Measurements from ENCODE around the gene BNC2. TPM values are rescaled to one million over a fixed set of nuclear protein-coding genes. Genes with fewer than 3 reads are reported as not detected.
"Not testable (repeated sequence)": the region's sequence is repeated elsewhere in the genome, so short reads cannot be mapped to it uniquely, and the experiment has no call there.

BNC2 gene
- total RNA-seq, 2 experiments from 2014 or later, result not detected

GRCh38 chr9:16501141-16501540 lies 369.3 kb downstream of the BNC2 start:
- DNase-seq (no peak), ATAC-seq (no peak)
- H3K27ac Mint-ChIP-seq, result no peak overlapping the region
- H3K27me3 Mint-ChIP-seq (ENCODE audit: low read depth), result no peaks in the 10 kb centered on the region
- no peaks in the 10 kb centered on the region for H3K36me3 Mint-ChIP-seq (ENCODE audit: low read depth)
- ChIA-PET CTCF (no interaction called here), POLR2A (no interaction called here)
- H3K4me3 Mint-ChIP-seq, result no peak overlapping the region
- H3K9me3 Mint-ChIP-seq (ENCODE audit: insufficient read depth), result no peaks in the 10 kb centered on the region
- no peaks in the 10 kb centered on the region for H3K4me1 Mint-ChIP-seq (ENCODE audit: low read depth)

- Mint-ChIP-seq H3K36me3 (ENCODE audit: low read depth) (no peaks in the 10 kb centered on the region), H3K4me1 (ENCODE audit: low read depth) (no peaks in the 10 kb centered on the region), H3K27me3 (ENCODE audit: low read depth) (no peaks in the 10 kb centered on the region), H3K27ac (no peak overlapping the region), H3K4me3 (no peak overlapping the region), H3K9me3 (ENCODE audit: insufficient read depth) (no peaks in the 10 kb centered on the region)
- ChIA-PET CTCF (no interaction called here), POLR2A (no interaction called here)
- ATAC-seq (no peak), DNase-seq (no peak)
Observed at GRCh38 chr9:16500386-16500785, 370.1 kb downstream of the BNC2 start.

GRCh38 chr9:16499892-16500291 lies 370.6 kb downstream of the BNC2 start:
- DNase-seq, result no peak
- H3K4me1 Mint-ChIP-seq (ENCODE audit: low read depth), result no peaks in the 10 kb centered on the region

GRCh38 chr9:16496908-16497307 lies 373.6 kb downstream of the BNC2 start:
- ChIA-PET POLR2A (no interaction called here), CTCF (no interaction called here)
- Mint-ChIP-seq H3K4me3 (no peak overlapping the region), H3K27me3 (ENCODE audit: low read depth) (no peaks in the 10 kb centered on the region), H3K4me1 (ENCODE audit: low read depth) (no peaks in the 10 kb centered on the region), H3K9me3 (ENCODE audit: insufficient read depth) (no peaks in the 10 kb centered on the region), H3K27ac (no peak overlapping the region), H3K36me3 (ENCODE audit: low read depth) (no peaks in the 10 kb centered on the region)
- ATAC-seq (no peak), DNase-seq (no peak)

More at GRCh38 chr9:16499892-16500291, 370.6 kb downstream of the BNC2 start:
- POLR2A ChIA-PET, result no interaction called here
- no peaks in the 10 kb centered on the region for H3K9me3 Mint-ChIP-seq (ENCODE audit: insufficient read depth)
- no peak overlapping the region for H3K4me3 Mint-ChIP-seq
- H3K27ac Mint-ChIP-seq, result no peak overlapping the region
- CTCF ChIA-PET, result no interaction called here
- no peak for ATAC-seq
- H3K36me3 Mint-ChIP-seq (ENCODE audit: low read depth), result no peaks in the 10 kb centered on the region
- H3K27me3 Mint-ChIP-seq (ENCODE audit: low read depth), result no peaks in the 10 kb centered on the region

GRCh38 chr9:16487915-16488314 lies 382.6 kb downstream of the BNC2 start:
- Mint-ChIP-seq H3K27ac (no peak overlapping the region), H3K36me3 (ENCODE audit: low read depth) (no peaks in the 10 kb centered on the region), H3K9me3 (ENCODE audit: insufficient read depth) (no peaks in the 10 kb centered on the region), H3K27me3 (ENCODE audit: low read depth) (no peaks in the 10 kb centered on the region), H3K4me1 (ENCODE audit: low read depth) (no peaks in the 10 kb centered on the region), H3K4me3 (no peak overlapping the region)
- ChIA-PET POLR2A (no interaction called here), CTCF (no interaction called here)
- DNase-seq, result no peak
- no peak for ATAC-seq

- ATAC-seq (no peak), DNase-seq (no peak)
- Mint-ChIP-seq H3K4me1 (ENCODE audit: low read depth) (no peaks in the 10 kb centered on the region), H3K9me3 (ENCODE audit: insufficient read depth) (no peaks in the 10 kb centered on the region), H3K27me3 (ENCODE audit: low read depth) (no peaks in the 10 kb centered on the region), H3K4me3 (no peak overlapping the region), H3K36me3 (ENCODE audit: low read depth) (no peaks in the 10 kb centered on the region), H3K27ac (no peak overlapping the region)
- ChIA-PET CTCF (no interaction called here), POLR2A (no interaction called here)
Observed at GRCh38 chr9:16485575-16486321, 384.7 kb downstream of the BNC2 start.

- H3K9me3 Mint-ChIP-seq (ENCODE audit: insufficient read depth), result no peaks in the 10 kb centered on the region
- ATAC-seq (no peak), DNase-seq (no peak)
- POLR2A ChIA-PET, result no interaction called here
- no peak overlapping the region for H3K4me3 Mint-ChIP-seq
- CTCF ChIA-PET, result no interaction called here
- no peaks in the 10 kb centered on the region for H3K36me3 Mint-ChIP-seq (ENCODE audit: low read depth)
- no peaks in the 10 kb centered on the region for H3K27me3 Mint-ChIP-seq (ENCODE audit: low read depth)
- H3K27ac Mint-ChIP-seq, result no peak overlapping the region
- H3K4me1 Mint-ChIP-seq (ENCODE audit: low read depth), result no peaks in the 10 kb centered on the region
Observed at GRCh38 chr9:16485160-16485559, 385.3 kb downstream of the BNC2 start.

GRCh38 chr9:16484744-16485143 lies 385.7 kb downstream of the BNC2 start:
- H3K27me3 Mint-ChIP-seq (ENCODE audit: low read depth), result no peaks in the 10 kb centered on the region
- H3K4me1 Mint-ChIP-seq (ENCODE audit: low read depth), result no peaks in the 10 kb centered on the region
- CTCF ChIA-PET, result no interaction called here

GRCh38 chr9:16484180-16484579 lies 386.3 kb downstream of the BNC2 start:
- no peaks in the 10 kb centered on the region for H3K9me3 Mint-ChIP-seq (ENCODE audit: insufficient read depth)
- ATAC-seq, result no peak
- DNase-seq, result no peak
- no peaks in the 10 kb centered on the region for H3K4me1 Mint-ChIP-seq (ENCODE audit: low read depth)
- no peaks in the 10 kb centered on the region for H3K36me3 Mint-ChIP-seq (ENCODE audit: low read depth)
- CTCF ChIA-PET, result no interaction called here
- H3K27ac Mint-ChIP-seq, result no peak overlapping the region
- H3K4me3 Mint-ChIP-seq, result no peak overlapping the region
- POLR2A ChIA-PET, result no interaction called here
- no peaks in the 10 kb centered on the region for H3K27me3 Mint-ChIP-seq (ENCODE audit: low read depth)

More at GRCh38 chr9:16484744-16485143, 385.7 kb downstream of the BNC2 start:
- POLR2A ChIA-PET, result no interaction called here
- ATAC-seq (no peak), DNase-seq (no peak)
- no peaks in the 10 kb centered on the region for H3K36me3 Mint-ChIP-seq (ENCODE audit: low read depth)
- H3K4me3 Mint-ChIP-seq, result no peak overlapping the region
- no peak overlapping the region for H3K27ac Mint-ChIP-seq
- H3K9me3 Mint-ChIP-seq (ENCODE audit: insufficient read depth), result no peaks in the 10 kb centered on the region

GRCh38 chr9:16482764-16483163 lies 387.7 kb downstream of the BNC2 start:
- Mint-ChIP-seq H3K4me3 (no peak overlapping the region), H3K36me3 (ENCODE audit: low read depth) (no peaks in the 10 kb centered on the region), H3K9me3 (ENCODE audit: insufficient read depth) (no peaks in the 10 kb centered on the region), H3K27ac (no peak overlapping the region), H3K4me1 (ENCODE audit: low read depth) (no peaks in the 10 kb centered on the region), H3K27me3 (ENCODE audit: low read depth) (no peaks in the 10 kb centered on the region)
- POLR2A ChIA-PET, result no interaction called here
- CTCF ChIA-PET, result no interaction called here
- no peak for ATAC-seq
- no peak for DNase-seq

GRCh38 chr9:16480584-16480983 lies 389.9 kb downstream of the BNC2 start:
- CTCF ChIA-PET; H3K4me3 Mint-ChIP-seq; H3K36me3 Mint-ChIP-seq (ENCODE audit: low read depth); H3K27me3 Mint-ChIP-seq (ENCODE audit: low read depth); H3K27ac Mint-ChIP-seq; ATAC-seq; H3K4me1 Mint-ChIP-seq (ENCODE audit: low read depth); DNase-seq; POLR2A ChIA-PET; H3K9me3 Mint-ChIP-seq (ENCODE audit: insufficient read depth): not testable (repeated sequence)

GRCh38 chr9:16475996-16476395 lies 394.5 kb downstream of the BNC2 start:
- H3K36me3 Mint-ChIP-seq (ENCODE audit: low read depth), result no peaks in the 10 kb centered on the region
- H3K4me1 Mint-ChIP-seq (ENCODE audit: low read depth), result no peaks in the 10 kb centered on the region
- H3K27me3 Mint-ChIP-seq (ENCODE audit: low read depth), result no peaks in the 10 kb centered on the region
- no peaks in the 10 kb centered on the region for H3K9me3 Mint-ChIP-seq (ENCODE audit: insufficient read depth)
- ChIA-PET CTCF (no interaction called here), POLR2A (no interaction called here)
- no peak overlapping the region for H3K27ac Mint-ChIP-seq
- no peak overlapping the region for H3K4me3 Mint-ChIP-seq
- no peak for DNase-seq
- ATAC-seq, result no peak

- Mint-ChIP-seq H3K27ac (no peak overlapping the region), H3K4me3 (no peak overlapping the region), H3K9me3 (ENCODE audit: insufficient read depth) (no peaks in the 10 kb centered on the region), H3K4me1 (ENCODE audit: low read depth) (no peaks in the 10 kb centered on the region), H3K27me3 (ENCODE audit: low read depth) (no peaks in the 10 kb centered on the region), H3K36me3 (ENCODE audit: low read depth) (no peaks in the 10 kb centered on the region)
- ChIA-PET POLR2A (no interaction called here), CTCF (no interaction called here)
- no peak for DNase-seq
- ATAC-seq, result no peak
Observed at GRCh38 chr9:16475257-16475656, 395.2 kb downstream of the BNC2 start.

Measured in activated CD8-positive, alpha-beta T cell treated with anti-CD3 and anti-CD28 coated beads, Interleukin-2, amount 10 ng/mL, durations not matched to agents 7 days and 5 days (primary cell).